CD1c-positive myeloid dendritic cell (primary cell): ENCODE results near the gene CFAP20DC.
"Not testable (repeated sequence)": the region's sequence is repeated elsewhere in the genome, so short reads cannot be mapped to it uniquely, and the experiment has no call there.

Source experiments
- DNase-seq: peaks from one replicate; pipeline ENCODE4 v3.0.0-alpha.2; 2016; ENCODE audit errors: extremely low spot score

CFAP20DC gene

DNA sequence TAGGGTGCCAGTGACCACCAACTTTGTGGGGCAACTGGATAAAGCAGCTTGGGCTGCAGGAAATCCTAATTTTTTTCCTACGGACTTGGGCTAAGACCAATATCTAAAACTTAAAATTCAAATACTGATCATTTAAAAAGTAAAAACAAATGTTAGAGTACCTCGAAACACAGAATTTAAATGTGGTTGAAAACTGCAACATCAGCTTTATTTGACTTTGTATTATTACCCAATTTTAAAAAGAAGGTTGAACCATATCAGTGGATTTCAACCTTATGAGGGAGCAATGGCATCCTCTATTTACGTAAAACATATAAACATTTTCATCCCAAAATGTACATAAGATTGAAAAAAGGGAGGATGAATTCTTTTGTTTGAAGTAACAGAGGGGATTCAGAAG is 26.2 kb downstream of the CFAP20DC start:
- no peak for DNase-seq

DNA sequence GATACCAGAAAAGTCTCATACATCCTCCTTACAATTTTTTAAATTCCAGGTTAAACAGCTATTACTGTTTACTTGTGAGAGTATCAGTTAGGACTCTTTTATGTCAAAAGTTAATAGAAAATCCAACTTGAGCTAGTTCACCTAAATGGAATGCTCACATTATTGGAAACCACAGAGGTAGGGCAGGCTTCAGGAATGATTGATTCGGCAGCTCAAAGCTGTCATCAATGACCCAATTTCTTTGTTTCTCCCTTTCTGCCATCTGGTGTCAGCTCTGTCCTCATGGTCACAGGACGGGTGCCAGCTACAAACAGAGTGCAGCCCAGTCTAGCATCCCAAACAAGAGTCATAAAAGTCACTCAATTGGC is 32.2 kb downstream of the CFAP20DC start:
- DNase-seq = no peak

- no peak for DNase-seq
Measured at GRCh38 chr3:59016930-59017616, 32.8 kb downstream of the CFAP20DC start.

GRCh38 chr3:59013611-59014010 is 36.2 kb downstream of the CFAP20DC start:
- DNase-seq = no peak

- no peak for DNase-seq
Measured at GRCh38 chr3:59006634-59007517, 42.9 kb downstream of the CFAP20DC start.

DNA sequence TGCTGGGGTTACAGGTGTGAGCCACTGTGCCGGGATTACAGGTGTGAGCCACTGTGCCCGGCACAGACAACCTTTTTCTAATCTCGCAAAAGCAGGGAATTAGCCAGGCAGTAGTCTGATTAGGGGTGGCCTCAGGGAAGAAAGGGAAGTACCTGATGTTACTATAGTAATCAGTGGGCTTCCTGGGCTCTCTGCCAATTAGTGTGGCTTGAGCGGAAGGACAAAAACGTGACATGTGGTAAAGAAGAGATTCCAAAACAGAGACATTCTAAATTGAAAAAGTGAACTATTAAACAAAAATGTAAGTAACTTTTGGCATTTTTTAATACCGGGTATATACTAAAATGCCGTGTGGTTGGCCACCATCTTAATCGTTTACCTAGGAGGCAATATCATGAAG is 48.1 kb downstream of the CFAP20DC start:
- peak; percentile 58 for DNase-seq

DNA sequence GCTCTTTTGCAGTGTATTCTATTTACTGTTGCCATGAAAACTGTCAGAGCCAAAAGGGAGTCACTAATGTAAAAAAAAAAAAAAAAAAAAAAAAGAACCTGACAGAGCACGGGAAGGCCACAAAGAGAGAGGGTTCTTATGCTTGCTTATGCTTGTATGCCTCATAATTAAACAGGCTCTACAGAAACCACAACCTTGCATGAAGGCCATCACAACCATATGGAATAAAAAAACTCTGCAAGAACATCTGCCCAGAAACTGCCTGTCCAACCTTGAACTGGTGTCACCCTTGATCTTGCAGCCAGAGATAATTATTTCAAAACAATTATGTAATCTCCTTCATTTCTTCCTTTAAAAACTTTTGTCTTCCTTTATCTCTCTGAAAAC is 50.1 kb downstream of the CFAP20DC start:
- no peak for DNase-seq

DNA sequence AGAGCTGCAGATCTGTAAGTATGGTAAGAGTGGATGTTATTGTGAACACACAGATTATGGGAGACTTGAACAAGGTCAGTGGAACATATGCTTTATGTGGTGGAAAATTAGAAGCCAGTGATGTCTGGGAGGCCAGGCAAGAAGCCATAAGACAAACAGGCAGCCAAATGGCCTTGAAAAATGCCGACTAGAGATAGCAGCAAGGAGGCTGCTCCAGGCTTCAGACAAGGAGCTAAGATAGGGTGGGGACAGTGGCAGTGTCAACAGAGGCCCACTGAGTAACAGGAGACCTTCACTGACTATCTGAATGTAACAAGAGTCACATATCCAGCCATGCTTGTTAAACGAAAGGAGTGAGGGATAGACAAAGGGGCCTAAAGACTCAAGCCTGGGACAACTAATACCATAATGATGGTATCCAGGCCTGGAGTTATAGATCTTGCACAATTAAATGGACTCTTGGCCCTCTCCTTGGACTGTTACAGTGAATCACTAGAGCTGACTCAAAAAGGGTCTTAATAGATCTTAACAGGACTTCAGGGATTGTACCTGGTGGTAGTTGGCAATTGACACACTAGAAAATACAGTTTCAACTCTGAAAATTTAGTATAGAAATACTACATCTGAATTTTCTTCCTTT is 50.6 kb downstream of the CFAP20DC start:
- no peak for DNase-seq

GRCh38 chr3:58998476-58999117 is 51.2 kb downstream of the CFAP20DC start:
- peak; percentile 37 for DNase-seq

DNA sequence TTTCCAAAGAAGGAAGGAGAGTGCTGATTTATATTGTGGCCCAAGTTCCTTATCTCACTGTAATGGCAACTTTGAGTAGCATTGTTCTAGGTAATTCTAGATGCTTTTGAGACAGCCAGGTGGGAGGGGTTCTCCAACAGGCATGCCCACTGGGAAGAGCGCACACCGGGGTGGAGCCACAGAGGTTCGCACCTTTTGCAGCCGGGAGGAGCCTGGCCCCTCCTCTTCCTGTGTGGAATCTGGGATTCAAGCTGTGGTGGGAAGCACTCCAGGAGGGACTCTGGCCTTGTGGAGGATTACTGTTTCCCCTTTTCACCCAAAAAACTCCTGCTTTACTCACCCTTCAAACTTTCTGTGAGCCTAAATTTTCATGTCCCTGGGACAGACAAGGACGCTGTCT is 53.1 kb downstream of the CFAP20DC start:
- DNase-seq = no peak

DNA sequence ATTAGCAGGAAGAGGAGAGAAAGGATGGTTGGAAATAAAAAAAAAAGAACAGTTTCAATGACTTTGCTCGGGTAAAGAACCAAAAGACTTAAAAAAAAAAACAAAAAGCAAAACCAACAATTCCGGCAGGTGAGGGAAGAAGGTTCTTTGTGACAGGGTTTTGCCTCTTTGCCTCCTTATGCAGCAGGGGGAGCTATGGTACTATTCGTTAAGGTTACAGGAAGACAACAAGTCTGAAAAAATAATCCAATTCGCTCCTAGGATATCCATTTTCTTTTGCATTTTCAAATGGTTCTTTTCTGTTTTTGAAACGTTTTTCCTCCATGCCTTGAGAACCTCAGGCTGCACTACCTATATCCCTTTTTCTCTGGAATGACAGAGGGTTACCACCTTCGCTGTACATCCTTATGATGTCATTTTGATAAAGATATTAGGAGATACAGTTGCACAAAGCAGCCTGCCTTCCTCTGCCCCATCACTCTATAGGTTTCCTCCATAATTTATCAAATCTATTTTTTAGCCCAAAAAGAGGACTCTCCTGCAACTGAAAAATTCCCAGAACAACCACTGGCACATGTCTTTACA is 55.0 kb downstream of the CFAP20DC start:
- peak; percentile 52 for DNase-seq

DNA sequence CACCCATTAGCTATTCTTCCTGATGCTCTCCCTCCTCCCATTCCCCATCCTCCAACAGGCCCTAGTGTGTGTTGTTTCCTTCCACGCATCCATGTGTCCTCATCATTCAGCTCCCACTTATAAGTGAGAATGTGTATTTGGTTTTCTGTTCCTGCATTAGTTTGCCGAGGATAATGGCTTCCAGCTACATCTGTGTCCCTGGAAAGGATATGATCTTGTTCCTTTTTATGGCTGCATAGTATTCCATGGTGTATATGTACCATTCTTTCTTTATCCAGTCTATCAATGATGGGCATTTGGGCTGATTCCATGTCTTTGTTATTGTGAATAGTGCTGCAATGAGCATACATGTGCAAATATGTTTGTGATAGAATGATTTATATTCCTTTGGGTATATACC is 56.3 kb downstream of the CFAP20DC start:
- no peak for DNase-seq

DNA sequence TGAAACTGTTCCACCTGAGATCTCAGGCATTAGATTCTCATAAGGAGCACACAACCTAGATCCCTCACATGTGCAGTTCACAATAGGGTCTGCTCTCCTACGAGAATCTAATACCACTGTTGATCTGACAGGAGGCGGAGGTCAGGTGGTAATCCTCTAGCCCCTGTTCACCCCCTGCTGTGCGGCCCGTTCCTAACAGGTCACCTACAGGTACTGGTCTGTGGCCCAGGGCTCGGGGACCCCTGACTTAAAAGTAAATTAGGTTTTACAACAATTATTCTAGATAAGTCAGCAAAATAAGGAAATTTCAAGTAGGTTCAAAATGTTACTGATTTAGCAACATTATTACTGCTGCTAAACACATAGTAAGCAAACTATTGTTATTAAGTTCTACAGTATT is 58.2 kb downstream of the CFAP20DC start:
- no peak for DNase-seq

- DNase-seq = no peak
Measured at GRCh38 chr3:58991026-58991425, 58.8 kb downstream of the CFAP20DC start.

DNA sequence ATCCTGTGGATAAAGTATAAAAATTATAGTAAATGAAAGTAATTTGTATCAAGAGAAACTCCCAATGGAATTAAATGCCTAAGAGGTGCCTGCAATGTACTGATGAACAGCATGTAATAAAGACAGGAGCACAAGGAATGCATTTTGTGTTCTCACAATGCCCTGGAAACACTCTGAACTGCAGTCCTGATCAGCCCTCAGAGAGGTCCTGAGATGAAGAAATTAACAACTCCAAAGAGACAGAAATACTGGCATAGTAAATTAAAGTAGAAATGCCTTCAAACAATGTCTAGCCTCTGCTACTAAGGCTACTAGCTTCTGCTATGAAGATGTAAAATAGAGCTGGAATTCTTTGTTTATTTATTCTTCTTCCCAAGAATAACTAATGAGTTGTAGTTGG is 59.9 kb downstream of the CFAP20DC start:
- no peak for DNase-seq

DNA sequence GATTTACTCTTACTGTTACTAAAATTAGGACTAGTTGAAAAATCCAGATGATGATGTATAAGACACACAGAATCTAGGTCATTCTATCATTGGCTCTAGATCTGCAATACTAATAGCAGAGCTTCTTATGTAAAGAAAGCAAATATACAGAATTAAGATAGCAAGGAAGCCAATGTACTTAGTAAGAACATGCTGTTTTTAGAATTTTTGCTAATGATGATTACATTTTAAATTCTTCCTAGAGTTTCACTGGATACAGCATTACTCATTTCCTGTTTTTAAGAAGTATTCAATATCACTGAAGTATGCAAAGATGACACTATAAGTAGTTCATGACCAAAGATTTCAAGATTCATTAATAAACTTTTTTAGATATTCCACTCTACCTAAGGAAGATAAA is 60.7 kb downstream of the CFAP20DC start:
- DNase-seq = no peak

DNA sequence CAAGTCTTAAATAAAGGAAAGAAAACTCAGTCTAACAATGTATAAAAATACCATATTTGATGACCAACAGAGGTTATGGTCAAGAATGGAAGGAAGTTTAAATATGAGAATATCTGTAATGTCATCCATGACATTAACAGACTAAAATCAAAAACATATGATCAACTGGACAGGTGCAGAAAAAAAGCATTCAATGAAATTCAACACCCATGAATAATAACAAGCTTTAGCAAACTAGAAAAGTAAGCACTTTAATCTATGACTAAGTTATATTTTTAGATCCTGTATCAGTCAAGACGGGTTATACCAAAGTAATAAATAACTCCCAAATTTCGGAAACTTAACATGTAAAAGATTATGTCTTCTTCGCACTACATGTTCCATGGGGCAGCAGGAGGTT is 61.8 kb downstream of the CFAP20DC start:
- no peak for DNase-seq

- DNase-seq = no peak
Measured at GRCh38 chr3:58986654-58987053, 63.2 kb downstream of the CFAP20DC start.

DNA sequence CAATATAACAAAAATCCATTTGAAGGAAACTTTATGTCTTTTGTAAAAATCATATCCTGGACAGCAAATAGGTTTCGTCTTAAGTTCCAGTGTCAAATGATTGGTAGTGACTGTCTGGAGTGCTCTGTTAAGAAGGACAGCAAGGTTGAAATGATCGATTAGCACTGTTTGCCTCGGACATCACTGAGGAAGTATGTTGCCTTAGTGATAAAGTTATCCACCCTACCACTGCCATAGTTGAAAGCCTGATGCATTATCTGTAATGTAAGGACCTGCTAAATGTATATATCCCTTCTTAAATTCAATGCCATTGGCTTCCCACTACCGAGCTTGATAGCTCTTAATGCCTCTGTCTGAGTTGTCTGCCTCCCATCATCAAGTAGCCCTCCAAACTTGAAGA is 70.0 kb downstream of the CFAP20DC start:
- no peak for DNase-seq

DNA sequence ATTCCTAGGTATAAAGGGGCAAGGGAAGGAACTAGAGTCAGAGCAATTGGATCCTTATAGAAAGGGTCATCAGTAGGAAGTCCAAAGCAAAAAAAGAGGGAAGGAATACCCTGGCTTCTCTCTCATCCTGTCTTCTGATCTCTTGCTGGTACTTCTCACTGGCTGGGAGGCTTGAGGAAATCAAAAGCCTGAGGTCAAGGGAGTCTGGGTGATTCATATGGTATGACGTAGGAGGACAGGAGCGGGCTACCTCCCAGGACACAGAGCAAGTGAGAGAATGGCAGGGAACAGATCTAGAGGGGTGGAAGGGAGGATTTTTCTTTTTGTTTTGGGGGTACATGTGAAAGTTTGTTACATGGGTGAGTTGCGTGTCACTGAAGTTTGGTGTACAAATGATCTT is 76.0 kb downstream of the CFAP20DC start:
- no peak for DNase-seq

- not testable (repeated sequence) for DNase-seq
Measured at GRCh38 chr3:58967866-58968265, 82.0 kb downstream of the CFAP20DC start.

- DNase-seq = no peak
Measured at GRCh38 chr3:58965865-58966264, 84.0 kb downstream of the CFAP20DC start.
